K562 (cell line): ENCODE data around the gene LIN9. TPM values are rescaled to one million over a fixed set of nuclear protein-coding genes. Genes with fewer than 3 reads are reported as not detected.

Source experiments
- ATF1 ChIP-seq, 2 experiments: fragments of 450-650 bp in 1 of 2; IDR thresholded peaks; 2 replicates each; pipeline ENCODE4 v1.6.1; 2016; ENCODE audit warnings: missing compliant biosample characterization in 1 of 2, missing genetic modification characterization in 1 of 2
- KAT7 ChIP-seq: sonication (generic); formaldehyde crosslinking; IDR thresholded peaks from 2 replicates; pipeline ENCODE4 v1.8.0; 2022; ENCODE audit warnings: missing genetic modification reagents, mild to moderate bottlenecking, borderline replicate concordance
- MAFG ChIP-seq: fragments of 450-650 bp; conservative IDR thresholded peaks from 2 replicates; pipeline ENCODE4 v1.6.1; 2016; ENCODE audit warnings: missing genetic modification characterization, missing compliant biosample characterization
- MBD2 ChIP-seq: sonication (generic); IDR thresholded peaks from 2 replicates; pipeline ENCODE4 v1.6.1; 2016; ENCODE audit warnings: low read depth, borderline replicate concordance
- polyA plus RNA-seq, 8 experiments: library from polyadenylated mRNA; depleted of rRNA in 4 of 8; stranded (reverse) in 5 of 8; unstranded in 3 of 8; fragments of >200 nt; fragmentation: Nextera tagmentation in 2 of 8; fragmentation: Illumina TruSeq in 1 of 8; extraction: Ambion mirVana in 2 of 8; extraction: Trizol in 1 of 8; gene quantifications; 2 replicates each; pipeline versions ENCODE4 v1.2.1 to v1.2.3, GENCODE V29; 2011 to 2014; ENCODE audit warnings: inconsistent platforms in 1 of 8, missing spikeins in 1 of 8
- total RNA-seq, 7 experiments: library from RNA; depleted of rRNA in 6 of 7; stranded (reverse); fragments of >200 nt in 6 of 7; fragmentation: Illumina TruSeq in 2 of 7; extraction: Trizol in 2 of 7; gene quantifications; 2 replicates each; pipeline versions ENCODE4 v1.2.1 to v1.2.3, GENCODE V29; 2011 to 2021; ENCODE audit warnings: low replicate concordance in 1 of 7
- TF ChIP-seq, protein P1 (sequence below): fragments of 450-650 bp; formaldehyde crosslinking; IDR thresholded peaks from 2 replicates; pipeline ENCODE4 v1.4.0; 2020; ENCODE audit warnings: mild to moderate bottlenecking, moderate library complexity
- TF ChIP-seq, protein P2 (sequence below), 2 experiments: fragments of 450-650 bp; IDR thresholded peaks; 2 replicates each; pipeline ENCODE4 v1.6.1; 2016; ENCODE audit warnings: mild to moderate bottlenecking in 2 of 2, borderline replicate concordance in 1 of 2, low read depth in 1 of 2, moderate library complexity in 1 of 2

LIN9 gene
- total and polyA plus RNA-seq, 9 of the 15 experiments (the other 6 are each of a cell fraction or from before 2014, with no cell fraction given): 18.8 to 33.0 (median 25.5) TPM

DNA sequence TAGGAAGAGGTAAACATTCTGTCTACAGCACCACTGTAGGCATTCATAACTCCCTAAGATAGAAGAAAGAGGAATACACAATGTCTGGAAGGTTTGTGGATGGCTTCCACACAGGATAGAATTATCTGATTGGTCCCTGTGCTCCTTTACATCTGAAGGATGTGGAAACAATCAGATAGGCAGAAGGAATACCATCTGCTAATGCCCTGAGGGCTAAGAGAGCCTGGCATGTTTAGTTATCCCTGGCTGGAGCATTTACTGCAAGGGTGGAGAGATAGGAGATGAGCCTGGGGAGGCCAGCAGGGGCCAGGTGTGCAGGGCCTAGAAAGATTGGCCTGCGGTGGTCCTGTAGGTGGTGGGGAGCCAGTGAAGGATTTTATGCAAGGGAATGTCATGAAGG, 113.8 kb downstream of the LIN9 start (continued):
- TF ChIP-seq, protein P1, sequence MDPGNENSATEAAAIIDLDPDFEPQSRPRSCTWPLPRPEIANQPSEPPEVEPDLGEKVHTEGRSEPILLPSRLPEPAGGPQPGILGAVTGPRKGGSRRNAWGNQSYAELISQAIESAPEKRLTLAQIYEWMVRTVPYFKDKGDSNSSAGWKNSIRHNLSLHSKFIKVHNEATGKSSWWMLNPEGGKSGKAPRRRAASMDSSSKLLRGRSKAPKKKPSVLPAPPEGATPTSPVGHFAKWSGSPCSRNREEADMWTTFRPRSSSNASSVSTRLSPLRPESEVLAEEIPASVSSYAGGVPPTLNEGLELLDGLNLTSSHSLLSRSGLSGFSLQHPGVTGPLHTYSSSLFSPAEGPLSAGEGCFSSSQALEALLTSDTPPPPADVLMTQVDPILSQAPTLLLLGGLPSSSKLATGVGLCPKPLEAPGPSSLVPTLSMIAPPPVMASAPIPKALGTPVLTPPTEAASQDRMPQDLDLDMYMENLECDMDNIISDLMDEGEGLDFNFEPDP (CRISPR knock-in tag): no peak
- TF ChIP-seq ATF1 (CRISPR knock-in tag; IDR thresholded peaks at IDR 0.05) (no peak), ATF1 (tag; IDR thresholded peaks at IDR 0.05) (no peak), MBD2 (no peak), MAFG (tag) (no peak), KAT7 (no peak)
- TF ChIP-seq, protein P2, sequence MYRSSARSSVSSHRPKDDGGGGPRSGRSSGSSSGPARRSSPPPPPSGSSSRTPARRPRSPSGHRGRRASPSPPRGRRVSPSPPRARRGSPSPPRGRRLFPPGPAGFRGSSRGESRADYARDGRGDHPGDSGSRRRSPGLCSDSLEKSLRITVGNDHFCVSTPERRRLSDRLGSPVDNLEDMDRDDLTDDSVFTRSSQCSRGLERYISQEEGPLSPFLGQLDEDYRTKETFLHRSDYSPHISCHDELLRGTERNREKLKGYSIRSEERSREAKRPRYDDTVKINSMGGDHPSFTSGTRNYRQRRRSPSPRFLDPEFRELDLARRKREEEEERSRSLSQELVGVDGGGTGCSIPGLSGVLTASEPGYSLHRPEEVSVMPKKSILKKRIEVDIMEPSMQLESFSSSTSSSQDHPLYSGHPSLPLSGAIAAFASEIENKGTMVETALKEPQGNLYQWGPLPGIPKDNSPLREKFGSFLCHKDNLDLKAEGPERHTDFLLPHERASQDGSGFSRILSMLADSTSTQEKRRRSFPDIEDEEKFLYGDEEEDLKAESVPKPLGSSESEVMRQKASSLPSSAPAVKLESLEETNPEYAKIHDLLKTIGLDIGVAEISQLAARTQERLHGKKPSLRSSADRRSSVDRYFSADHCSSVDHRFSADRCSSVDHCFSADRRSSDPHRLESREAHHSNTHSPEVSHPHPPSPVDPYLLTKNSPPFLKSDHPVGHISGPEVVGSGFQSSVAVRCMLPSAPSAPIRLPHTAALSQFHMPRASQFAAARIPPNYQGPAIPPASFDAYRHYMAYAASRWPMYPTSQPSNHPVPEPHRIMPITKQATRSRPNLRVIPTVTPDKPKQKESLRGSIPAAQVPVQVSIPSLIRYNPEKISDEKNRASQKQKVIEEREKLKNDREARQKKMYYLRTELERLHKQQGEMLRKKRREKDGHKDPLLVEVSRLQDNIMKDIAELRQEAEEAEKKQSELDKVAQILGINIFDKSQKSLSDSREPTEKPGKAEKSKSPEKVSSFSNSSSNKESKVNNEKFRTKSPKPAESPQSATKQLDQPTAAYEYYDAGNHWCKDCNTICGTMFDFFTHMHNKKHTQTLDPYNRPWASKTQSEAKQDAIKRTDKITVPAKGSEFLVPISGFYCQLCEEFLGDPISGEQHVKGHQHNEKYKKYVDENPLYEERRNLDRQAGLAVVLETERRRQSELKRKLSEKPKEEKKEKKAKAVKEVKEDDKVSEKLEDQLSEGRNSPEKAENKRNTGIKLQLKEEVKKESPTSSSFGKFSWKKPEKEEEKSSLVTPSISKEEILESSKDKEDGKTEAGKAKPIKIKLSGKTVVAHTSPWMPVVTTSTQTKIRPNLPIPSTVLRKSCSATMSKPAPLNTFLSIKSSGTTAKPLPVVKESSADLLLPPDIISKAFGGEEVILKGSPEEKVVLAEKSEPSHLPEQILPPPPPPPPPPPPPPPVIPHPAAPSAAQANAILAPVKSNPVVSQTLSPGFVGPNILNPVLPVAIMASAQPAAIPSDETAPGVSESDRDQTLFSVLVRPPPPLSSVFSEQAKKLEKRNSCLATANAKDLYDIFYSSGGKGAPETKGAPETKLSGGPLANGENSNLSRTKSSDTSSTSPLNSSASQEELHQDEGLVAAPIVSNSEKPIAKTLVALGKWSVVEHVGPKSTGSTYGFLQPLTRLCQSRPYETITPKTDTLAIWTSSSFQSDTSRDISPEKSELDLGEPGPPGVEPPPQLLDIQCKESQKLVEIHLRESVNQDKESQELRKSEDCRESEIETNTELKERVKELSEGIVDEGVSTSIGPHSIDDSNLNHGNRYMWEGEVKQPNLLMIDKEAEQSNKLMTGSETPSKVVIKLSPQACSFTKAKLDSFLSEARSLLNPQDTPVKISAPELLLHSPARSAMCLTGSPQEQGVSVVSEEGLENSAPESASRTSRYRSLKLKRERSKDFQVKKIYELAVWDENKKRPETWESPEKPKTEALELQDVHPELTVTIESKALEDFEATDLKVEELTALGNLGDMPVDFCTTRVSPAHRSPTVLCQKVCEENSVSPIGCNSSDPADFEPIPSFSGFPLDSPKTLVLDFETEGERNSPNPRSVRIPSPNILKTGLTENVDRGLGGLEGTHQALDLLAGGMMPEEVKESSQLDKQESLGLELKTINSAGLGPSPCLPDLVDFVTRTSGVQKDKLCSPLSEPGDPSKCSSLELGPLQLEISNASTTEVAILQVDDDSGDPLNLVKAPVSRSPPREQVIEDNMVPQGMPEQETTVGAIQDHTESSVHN (IDR thresholded peaks at IDR 0.05; ENCODE audit: borderline replicate concordance in 1 of 2, low read depth in 1 of 2): no peak
